Liver (tissue), 9 donors: ENCODE data around the gene TAS2R4. TPM values are rescaled to one million over a fixed set of nuclear protein-coding genes. Genes with fewer than 3 reads are reported as not detected.

Experiments
- DNase-seq: peaks from one replicate; pipeline ENCODE4 v3.0.0-alpha.2; 2017; ENCODE audit warnings: low spot score
- H3K27ac ChIP-seq, 2 donors: one replicate each; pipeline ENCODE4 v1.7.0; 2013; ENCODE audit warnings: inconsistent platforms in 2 of 2, low read length in 2 of 2, control low read depth in 1 of 2, low read depth in 1 of 2, mild to moderate bottlenecking in 1 of 2
- H3K27me3 ChIP-seq, 4 donors: one replicate each; pipeline versions ENCODE4 v1.6.1 to v1.7.0; 2013; ENCODE audit warnings: low read length in 3 of 4, inconsistent platforms in 1 of 4, mild to moderate bottlenecking in 1 of 4, moderate library complexity in 1 of 4; ENCODE audit not compliant: control insufficient read depth in 4 of 4, insufficient read depth in 4 of 4
- H3K36me3 ChIP-seq, 4 donors: one replicate each; pipeline versions ENCODE4 v1.6.1 to v1.7.0; 2013; ENCODE audit warnings: low read length in 3 of 4, mild to moderate bottlenecking in 3 of 4, low read depth in 1 of 4, moderate library complexity in 1 of 4; ENCODE audit not compliant: control insufficient read depth in 4 of 4, insufficient read depth in 3 of 4
- H3K4me1 ChIP-seq, 4 donors: one replicate each; pipeline versions ENCODE4 v1.6.1 to v1.7.0; 2013; ENCODE audit warnings: low read length in 3 of 4, mild to moderate bottlenecking in 3 of 4, moderate library complexity in 1 of 4; ENCODE audit not compliant: control insufficient read depth in 4 of 4, insufficient read depth in 4 of 4
- H3K4me3 ChIP-seq, 3 donors: one replicate each; pipeline versions ENCODE4 v1.6.1 to v1.7.0; 2013; ENCODE audit warnings: low read length in 3 of 3, control low read depth in 1 of 3, low read depth in 1 of 3, mild to moderate bottlenecking in 1 of 3
- H3K9ac ChIP-seq, 2 donors: one replicate each; pipeline ENCODE4 v1.7.0; 2013; ENCODE audit warnings: low read length in 2 of 2, mild to moderate bottlenecking in 2 of 2, moderate library complexity in 2 of 2, control low read depth in 1 of 2, low read depth in 1 of 2
- H3K9me3 ChIP-seq, 4 donors: one replicate each; pipeline versions ENCODE4 v1.6.1 to v1.7.0; 2013; ENCODE audit warnings: low read length in 3 of 4; ENCODE audit not compliant: control insufficient read depth in 4 of 4
- GABPA ChIP-seq, 2 donors: IDR thresholded peaks in 1 of 2; conservative IDR thresholded peaks in 1 of 2; 2 replicates each; pipeline ENCODE4 v1.6.1; 2016; ENCODE audit warnings: antibody characterized with exemption in 2 of 2, mild to moderate bottlenecking in 1 of 2, moderate library complexity in 1 of 2
- HNF4G ChIP-seq: IDR thresholded peaks from 2 replicates; pipeline ENCODE4 v1.6.1; 2016; ENCODE audit warnings: antibody characterized with exemption
- NR2F2 ChIP-seq: IDR thresholded peaks from 2 replicates; pipeline ENCODE4 v1.6.1; 2016; ENCODE audit warnings: antibody characterized with exemption
- RAD21 ChIP-seq, 2 donors: IDR thresholded peaks; 2 replicates each; pipeline ENCODE4 v1.6.1; 2016; ENCODE audit warnings: antibody characterized with exemption in 2 of 2, mild to moderate bottlenecking in 2 of 2
- TAF1 ChIP-seq: conservative IDR thresholded peaks from 2 replicates; pipeline ENCODE4 v1.6.1; 2016; ENCODE audit warnings: antibody characterized with exemption, mild to moderate bottlenecking
- WGBS: extraction: QIAGEN DNeasy Blood & Tissue Kit; methylation state at CpG from one replicate; pipeline ENCODE4 v1.1.7; 2013; 5-methylcytosine and 5-hydroxymethylcytosine counted together
- polyA plus RNA-seq, 2 donors: library from polyadenylated mRNA; stranded (reverse) in 1 of 2; unstranded in 1 of 2; fragments of 200-250 nt in 1 of 2; fragments of >200 nt in 1 of 2; fragmentation: Nextera tagmentation in 1 of 2; extraction: Ambion mirVana in 1 of 2; gene quantifications; one replicate each; pipeline versions ENCODE4 v1.2.1 to v1.2.3, GENCODE V29; 2013 to 2015
- total RNA-seq, 2 donors: library from RNA; depleted of rRNA; stranded (reverse); fragments of >200 nt; gene quantifications; one replicate each; pipeline ENCODE4 v1.2.3, GENCODE V29; 2014
- TF ChIP-seq, protein P1 (sequence below): fragments of 150-350 bp; IDR thresholded peaks from 2 replicates; pipeline ENCODE4 v1.5.1; 2017; ENCODE audit warnings: improper control_type of control experiment, low read depth, low read length; ENCODE audit not compliant: missing input control
- TF ChIP-seq, protein P2 (sequence below): IDR thresholded peaks from 2 replicates; pipeline ENCODE4 v1.6.1; 2016; ENCODE audit warnings: antibody characterized with exemption
- TF ChIP-seq, protein P3 (sequence below): IDR thresholded peaks from 2 replicates; pipeline ENCODE4 v1.6.1; 2016; ENCODE audit warnings: antibody characterized with exemption
- TF ChIP-seq, protein P4 (sequence below): IDR thresholded peaks from 2 replicates; pipeline ENCODE4 v1.6.1; 2016; ENCODE audit warnings: antibody characterized with exemption, mild to moderate bottlenecking
- TF ChIP-seq, protein P5 (sequence below): IDR thresholded peaks from 2 replicates; pipeline ENCODE4 v1.6.1; 2016; ENCODE audit warnings: antibody characterized with exemption
- donor health status: healthy.
- donor health status: healthy.
- donor health status: healthy.
- donor health status: healthy.
- donor health status: healthy.

Gene TAS2R4
- total and polyA plus RNA-seq, 4 donors, result 0.03 to 3.2 (median 0.42) TPM; not detected in 1

DNA sequence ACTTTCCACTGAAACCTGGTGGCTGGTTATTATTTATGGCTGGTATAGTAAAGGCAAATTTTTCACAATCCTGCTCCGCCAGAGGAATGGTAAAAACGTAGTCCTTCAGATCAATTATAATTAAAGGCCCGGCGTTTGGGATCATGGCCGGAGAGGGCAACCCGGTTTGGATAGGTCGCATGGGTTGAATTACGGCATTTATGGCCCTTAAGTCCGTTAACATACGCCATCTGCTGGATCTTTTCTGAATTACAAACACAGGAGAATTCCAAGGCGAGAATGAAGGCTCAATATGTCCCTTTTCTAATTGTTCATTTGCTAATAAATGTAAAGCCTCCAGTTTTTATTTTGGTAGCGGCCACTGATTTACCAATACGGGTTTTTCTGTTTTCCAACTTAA lies 23.8 kb upstream of the TAS2R4 start:
- Histone ChIP-seq H3K4me1 (no peaks in the 10 kb centered on the region), H3K9me3 (peaks cover 6 to 23% (median 7%) of the 10 kb centered on the region in 4 donors), H3K36me3 (peaks cover 13 to 61% (median 53%) of the 10 kb centered on the region in 4 donors), H3K4me3 (no peak overlapping the region), H3K27ac (no peak overlapping the region), H3K9ac (no peak overlapping the region), H3K27me3 (no peaks in the 10 kb centered on the region)
- WGBS, result 98% methylated on average over 13 of the region's 13 CpGs
- no peak for DNase-seq
- TF ChIP-seq, protein P1, sequence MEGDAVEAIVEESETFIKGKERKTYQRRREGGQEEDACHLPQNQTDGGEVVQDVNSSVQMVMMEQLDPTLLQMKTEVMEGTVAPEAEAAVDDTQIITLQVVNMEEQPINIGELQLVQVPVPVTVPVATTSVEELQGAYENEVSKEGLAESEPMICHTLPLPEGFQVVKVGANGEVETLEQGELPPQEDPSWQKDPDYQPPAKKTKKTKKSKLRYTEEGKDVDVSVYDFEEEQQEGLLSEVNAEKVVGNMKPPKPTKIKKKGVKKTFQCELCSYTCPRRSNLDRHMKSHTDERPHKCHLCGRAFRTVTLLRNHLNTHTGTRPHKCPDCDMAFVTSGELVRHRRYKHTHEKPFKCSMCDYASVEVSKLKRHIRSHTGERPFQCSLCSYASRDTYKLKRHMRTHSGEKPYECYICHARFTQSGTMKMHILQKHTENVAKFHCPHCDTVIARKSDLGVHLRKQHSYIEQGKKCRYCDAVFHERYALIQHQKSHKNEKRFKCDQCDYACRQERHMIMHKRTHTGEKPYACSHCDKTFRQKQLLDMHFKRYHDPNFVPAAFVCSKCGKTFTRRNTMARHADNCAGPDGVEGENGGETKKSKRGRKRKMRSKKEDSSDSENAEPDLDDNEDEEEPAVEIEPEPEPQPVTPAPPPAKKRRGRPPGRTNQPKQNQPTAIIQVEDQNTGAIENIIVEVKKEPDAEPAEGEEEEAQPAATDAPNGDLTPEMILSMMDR, result peak; percentile 16
- TF ChIP-seq, protein P2, sequence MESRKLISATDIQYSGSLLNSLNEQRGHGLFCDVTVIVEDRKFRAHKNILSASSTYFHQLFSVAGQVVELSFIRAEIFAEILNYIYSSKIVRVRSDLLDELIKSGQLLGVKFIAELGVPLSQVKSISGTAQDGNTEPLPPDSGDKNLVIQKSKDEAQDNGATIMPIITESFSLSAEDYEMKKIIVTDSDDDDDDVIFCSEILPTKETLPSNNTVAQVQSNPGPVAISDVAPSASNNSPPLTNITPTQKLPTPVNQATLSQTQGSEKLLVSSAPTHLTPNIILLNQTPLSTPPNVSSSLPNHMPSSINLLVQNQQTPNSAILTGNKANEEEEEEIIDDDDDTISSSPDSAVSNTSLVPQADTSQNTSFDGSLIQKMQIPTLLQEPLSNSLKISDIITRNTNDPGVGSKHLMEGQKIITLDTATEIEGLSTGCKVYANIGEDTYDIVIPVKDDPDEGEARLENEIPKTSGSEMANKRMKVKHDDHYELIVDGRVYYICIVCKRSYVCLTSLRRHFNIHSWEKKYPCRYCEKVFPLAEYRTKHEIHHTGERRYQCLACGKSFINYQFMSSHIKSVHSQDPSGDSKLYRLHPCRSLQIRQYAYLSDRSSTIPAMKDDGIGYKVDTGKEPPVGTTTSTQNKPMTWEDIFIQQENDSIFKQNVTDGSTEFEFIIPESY, result no peak

DNA sequence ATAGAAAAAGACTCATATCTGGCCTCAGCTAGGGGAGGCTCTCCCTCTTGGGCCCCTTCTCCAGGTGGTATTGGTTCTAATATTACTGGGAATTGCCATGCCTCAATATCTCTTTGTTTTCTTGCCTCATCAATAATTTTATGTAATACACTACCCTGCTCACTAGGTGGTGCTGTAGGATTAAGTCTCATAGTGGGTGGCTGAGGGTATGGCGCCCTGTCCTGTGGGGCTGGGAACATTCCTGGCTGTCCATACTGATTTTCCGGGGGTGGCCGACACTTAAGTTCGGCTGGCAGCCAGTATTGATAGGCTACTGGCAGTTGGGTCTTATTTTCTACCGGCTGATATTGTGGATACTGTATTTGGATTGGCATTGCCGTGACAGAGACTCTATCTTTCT lies 21.5 kb upstream of the TAS2R4 start:
- no peak for DNase-seq
- WGBS, result 97% methylated on average over 6 of the region's 6 CpGs
- no peaks in the 10 kb centered on the region for H3K27me3 ChIP-seq
- TF ChIP-seq RAD21 (IDR thresholded peaks at IDR 0.05), result peak; percentile 31 to 68
- TF ChIP-seq NR2F2, result no peak
- TF ChIP-seq, protein P1, result peak; percentile 34
- peaks cover 14 to 48% (median 44%) of the 10 kb centered on the region in 4 donors for H3K36me3 ChIP-seq
- no peak overlapping the region for H3K9ac ChIP-seq
- no peaks in the 10 kb centered on the region for H3K4me1 ChIP-seq
- H3K9me3 ChIP-seq, result peaks cover 6 to 23% (median 7%) of the 10 kb centered on the region in 4 donors
- H3K4me3 ChIP-seq, result no peak overlapping the region
- no peak overlapping the region for H3K27ac ChIP-seq

DNA sequence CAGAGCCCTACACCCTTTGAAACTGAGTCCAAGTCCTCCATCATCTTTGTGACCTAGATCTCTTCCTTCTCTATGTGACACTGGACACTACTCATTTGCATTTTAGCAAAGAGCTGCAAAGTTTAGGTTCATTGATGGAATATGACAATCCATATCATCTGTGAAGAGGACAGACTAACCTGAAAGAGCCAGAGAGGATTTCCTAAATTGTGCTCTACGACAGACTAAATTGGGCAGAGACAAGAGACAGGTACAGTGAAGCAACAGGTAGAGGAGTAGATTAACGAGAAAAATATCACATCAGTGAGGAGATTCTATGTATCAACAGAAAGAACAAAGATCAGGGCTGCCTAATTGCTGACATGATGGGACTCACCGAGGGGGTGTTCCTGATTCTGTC lies 12.7 kb upstream of the TAS2R4 start, which contains the start of gene TAS2R3:
Gene TAS2R3, plus strand, starts transcription at position 301 of the 400 bp plus-strand sequence. Its CDS starts 62 bp downstream, at position 363.
- 97% methylated on average over 3 of the region's 3 CpGs for WGBS
- Histone ChIP-seq H3K4me3 (no peak within 1 kb of the TSS), H3K9ac (no peak within 1 kb of the TSS), H3K27ac (no peak within 1 kb of the TSS), H3K36me3 (peaks cover 3 to 25% (median 12%) of the 10 kb centered on the region in 4 donors), H3K27me3 (no peaks in the 10 kb centered on the region), H3K9me3 (no peaks in the 10 kb centered on the region), H3K4me1 (no peaks in the 10 kb centered on the region)
- no peak for DNase-seq
- TF ChIP-seq, protein P2, result no peak
- no peak for TF ChIP-seq GABPA (IDR thresholded peaks at IDR 0.05 in 1 of 2, conservative IDR thresholded peaks at IDR 0.05 in 1 of 2)
- no peak for TF ChIP-seq TAF1
- TF ChIP-seq, protein P1, result no peak
- TF ChIP-seq, protein P3, sequence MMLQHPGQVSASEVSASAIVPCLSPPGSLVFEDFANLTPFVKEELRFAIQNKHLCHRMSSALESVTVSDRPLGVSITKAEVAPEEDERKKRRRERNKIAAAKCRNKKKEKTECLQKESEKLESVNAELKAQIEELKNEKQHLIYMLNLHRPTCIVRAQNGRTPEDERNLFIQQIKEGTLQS, result no peak
- no peak for TF ChIP-seq RAD21 (IDR thresholded peaks at IDR 0.05)
- TF ChIP-seq, protein P4, sequence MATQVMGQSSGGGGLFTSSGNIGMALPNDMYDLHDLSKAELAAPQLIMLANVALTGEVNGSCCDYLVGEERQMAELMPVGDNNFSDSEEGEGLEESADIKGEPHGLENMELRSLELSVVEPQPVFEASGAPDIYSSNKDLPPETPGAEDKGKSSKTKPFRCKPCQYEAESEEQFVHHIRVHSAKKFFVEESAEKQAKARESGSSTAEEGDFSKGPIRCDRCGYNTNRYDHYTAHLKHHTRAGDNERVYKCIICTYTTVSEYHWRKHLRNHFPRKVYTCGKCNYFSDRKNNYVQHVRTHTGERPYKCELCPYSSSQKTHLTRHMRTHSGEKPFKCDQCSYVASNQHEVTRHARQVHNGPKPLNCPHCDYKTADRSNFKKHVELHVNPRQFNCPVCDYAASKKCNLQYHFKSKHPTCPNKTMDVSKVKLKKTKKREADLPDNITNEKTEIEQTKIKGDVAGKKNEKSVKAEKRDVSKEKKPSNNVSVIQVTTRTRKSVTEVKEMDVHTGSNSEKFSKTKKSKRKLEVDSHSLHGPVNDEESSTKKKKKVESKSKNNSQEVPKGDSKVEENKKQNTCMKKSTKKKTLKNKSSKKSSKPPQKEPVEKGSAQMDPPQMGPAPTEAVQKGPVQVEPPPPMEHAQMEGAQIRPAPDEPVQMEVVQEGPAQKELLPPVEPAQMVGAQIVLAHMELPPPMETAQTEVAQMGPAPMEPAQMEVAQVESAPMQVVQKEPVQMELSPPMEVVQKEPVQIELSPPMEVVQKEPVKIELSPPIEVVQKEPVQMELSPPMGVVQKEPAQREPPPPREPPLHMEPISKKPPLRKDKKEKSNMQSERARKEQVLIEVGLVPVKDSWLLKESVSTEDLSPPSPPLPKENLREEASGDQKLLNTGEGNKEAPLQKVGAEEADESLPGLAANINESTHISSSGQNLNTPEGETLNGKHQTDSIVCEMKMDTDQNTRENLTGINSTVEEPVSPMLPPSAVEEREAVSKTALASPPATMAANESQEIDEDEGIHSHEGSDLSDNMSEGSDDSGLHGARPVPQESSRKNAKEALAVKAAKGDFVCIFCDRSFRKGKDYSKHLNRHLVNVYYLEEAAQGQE, result no peak
- no peak for TF ChIP-seq HNF4G
- TF ChIP-seq, protein P5, sequence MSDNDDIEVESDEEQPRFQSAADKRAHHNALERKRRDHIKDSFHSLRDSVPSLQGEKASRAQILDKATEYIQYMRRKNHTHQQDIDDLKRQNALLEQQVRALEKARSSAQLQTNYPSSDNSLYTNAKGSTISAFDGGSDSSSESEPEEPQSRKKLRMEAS, result no peak
